HEK293 (cell line): ENCODE results near the gene ZNHIT1.

Source experiments
- CTCF ChIA-PET: fragments of 350-600 bp; formaldehyde crosslinking; extraction: SDS; loops from one replicate; lab custom pipeline; 2021; ENCODE audit warnings: antibody characterized with exemption; lab: Yijun Ruan, JAX
- POLR2A ChIA-PET: fragments of 300-600 bp; formaldehyde crosslinking; extraction: SDS; loops from one replicate; lab custom pipeline; 2020; ENCODE audit warnings: antibody characterized with exemption, inconsistent platforms; lab: Yijun Ruan, JAX
- H3K27ac ChIP-seq: fragments of 200-500 bp; sonication (Bioruptor generic); 2 replicates; pipeline ENCODE4 v1.5.1; 2014; ENCODE audit warnings: low read depth, low read length, control low read depth, inconsistent platforms; ENCODE audit errors: extremely low read depth
- H3K36me3 ChIP-seq, 2 experiments: fragments of 200-500 bp in 1 of 2; sonication (Bioruptor generic) in 1 of 2; 1 replicate in 1 of 2; 2 replicates in 1 of 2; pipeline ENCODE4 v1.5.1; 2014 to 2017; ENCODE audit warnings: inconsistent platforms in 2 of 2, low read length in 2 of 2; ENCODE audit not compliant: control insufficient read depth in 2 of 2, insufficient read depth in 1 of 2
- H3K4me1 ChIP-seq: fragments of 200-500 bp; sonication (Bioruptor generic); 2 replicates; pipeline ENCODE4 v1.5.1; 2014; ENCODE audit warnings: mild to moderate bottlenecking, low read length, inconsistent platforms; ENCODE audit not compliant: control insufficient read depth, insufficient read depth
- H3K4me3 ChIP-seq: 2 replicates; pipeline ENCODE4 v1.5.1; 2011; ENCODE audit warnings: low read depth, mild to moderate bottlenecking, control low read depth, low read length, moderate library complexity
- H3K9me3 ChIP-seq: fragments of 200-500 bp; sonication (Bioruptor generic); 2 replicates; pipeline ENCODE4 v1.5.1; 2014; ENCODE audit warnings: low read depth, low read length, inconsistent platforms; ENCODE audit not compliant: control insufficient read depth, insufficient read depth
- HOXC10 ChIP-seq: sonication (generic); formaldehyde crosslinking; IDR thresholded peaks from 2 replicates; pipeline ENCODE4 v1.8.1; 2023; ENCODE audit warnings: mild to moderate bottlenecking, missing genetic modification reagents
- KLF10 ChIP-seq: fragments of 450-650 bp; IDR thresholded peaks from 2 replicates; pipeline ENCODE4 v1.5.1; 2018; ENCODE audit warnings: missing biosample characterization, mild to moderate bottlenecking, missing genetic modification characterization
- KLF16 ChIP-seq: fragments of 450-650 bp; formaldehyde crosslinking; IDR thresholded peaks from 2 replicates; pipeline ENCODE4 v1.5.1; 2017; ENCODE audit warnings: missing biosample characterization, missing genetic modification characterization
- KLF7 ChIP-seq: fragments of 450-650 bp; formaldehyde crosslinking; IDR thresholded peaks from 2 replicates; pipeline ENCODE4 v1.5.1; 2016; ENCODE audit warnings: missing biosample characterization, missing genetic modification characterization, borderline replicate concordance
- KLF8 ChIP-seq: fragments of 450-650 bp; formaldehyde crosslinking; IDR thresholded peaks from 2 replicates; pipeline ENCODE4 v1.5.1; 2016; ENCODE audit warnings: missing biosample characterization, missing genetic modification characterization
- ZFP41 ChIP-seq: fragments of 450-650 bp; formaldehyde crosslinking; IDR thresholded peaks from 2 replicates; pipeline ENCODE4 v1.5.1; 2016; ENCODE audit warnings: missing biosample characterization, missing genetic modification characterization, borderline replicate concordance
- ZNF133 ChIP-seq: fragments of 450-650 bp; formaldehyde crosslinking; IDR thresholded peaks from 2 replicates; pipeline ENCODE4 v1.5.1; 2016; ENCODE audit warnings: missing biosample characterization, missing genetic modification characterization
- ZNF169 ChIP-seq: fragments of 450-650 bp; formaldehyde crosslinking; IDR thresholded peaks from 2 replicates; pipeline ENCODE4 v1.5.1; 2016; ENCODE audit warnings: missing biosample characterization, missing genetic modification characterization
- ZNF274 ChIP-seq, 2 experiments: fragments of 200-500 bp in 1 of 2; fragments of 450-650 bp in 1 of 2; sonication (Bioruptor generic) in 1 of 2; formaldehyde crosslinking in 1 of 2; IDR thresholded peaks; 2 replicates each; pipeline versions ENCODE4 v1.5.1 to v1.6.1; 2014 to 2016; ENCODE audit warnings: borderline replicate concordance in 1 of 2, inconsistent platforms in 1 of 2, low read length in 1 of 2, missing biosample characterization in 1 of 2, missing genetic modification characterization in 1 of 2
- ZNF302 ChIP-seq: fragments of 450-650 bp; formaldehyde crosslinking; IDR thresholded peaks from 2 replicates; pipeline ENCODE4 v1.5.1; 2016; ENCODE audit warnings: missing biosample characterization, missing genetic modification characterization, low read depth
- ZNF341 ChIP-seq: fragments of 450-650 bp; formaldehyde crosslinking; IDR thresholded peaks from 2 replicates; pipeline ENCODE4; 2016; ENCODE audit warnings: low read depth, missing biosample characterization, missing genetic modification characterization
- ZNF391 ChIP-seq: fragments of 450-650 bp; formaldehyde crosslinking; IDR thresholded peaks from 2 replicates; pipeline ENCODE4 v1.5.1; 2016; ENCODE audit warnings: low read depth, missing biosample characterization, missing genetic modification characterization, borderline replicate concordance
- ZNF394 ChIP-seq: fragments of 450-650 bp; formaldehyde crosslinking; IDR thresholded peaks from 2 replicates; pipeline ENCODE4 v1.5.1; 2016; ENCODE audit warnings: missing biosample characterization, missing genetic modification characterization, mild to moderate bottlenecking, moderate library complexity, borderline replicate concordance
- ZNF510 ChIP-seq: fragments of 450-650 bp; formaldehyde crosslinking; IDR thresholded peaks from 2 replicates; pipeline ENCODE4 v1.5.1; 2018; ENCODE audit warnings: mild to moderate bottlenecking, missing genetic modification characterization, missing biosample characterization; ENCODE audit not compliant: insufficient replicate concordance
- ZNF560 ChIP-seq: fragments of 450-650 bp; formaldehyde crosslinking; IDR thresholded peaks from 2 replicates; pipeline ENCODE4 v1.5.1; 2017; ENCODE audit warnings: missing biosample characterization, missing genetic modification characterization, borderline replicate concordance
- ZNF561 ChIP-seq: fragments of 450-650 bp; IDR thresholded peaks from 2 replicates; pipeline ENCODE4 v1.5.1; 2018; ENCODE audit warnings: missing biosample characterization, missing genetic modification characterization, borderline replicate concordance
- ZNF585B ChIP-seq: fragments of 450-650 bp; formaldehyde crosslinking; IDR thresholded peaks from 2 replicates; pipeline ENCODE4 v1.5.1; 2016; ENCODE audit warnings: missing biosample characterization, missing genetic modification characterization
- ZNF600 ChIP-seq: fragments of 450-650 bp; formaldehyde crosslinking; IDR thresholded peaks from 2 replicates; pipeline ENCODE4 v1.5.1; 2016; ENCODE audit warnings: missing biosample characterization, missing genetic modification characterization
- ZNF791 ChIP-seq: fragments of 450-650 bp; formaldehyde crosslinking; IDR thresholded peaks from 2 replicates; pipeline ENCODE4 v1.5.1; 2016; ENCODE audit warnings: missing biosample characterization, missing genetic modification characterization
- TF ChIP-seq, protein P1 (sequence below): fragments of 450-650 bp; formaldehyde crosslinking; IDR thresholded peaks from 2 replicates; pipeline ENCODE4 v1.5.1; 2016; ENCODE audit warnings: missing biosample characterization, missing genetic modification characterization
- TF ChIP-seq, protein P2 (sequence below): fragments of 450-650 bp; formaldehyde crosslinking; IDR thresholded peaks from 2 replicates; pipeline ENCODE4 v1.5.1; 2016; ENCODE audit warnings: missing biosample characterization, missing genetic modification characterization
- TF ChIP-seq, protein P3 (sequence below): fragments of 450-650 bp; formaldehyde crosslinking; IDR thresholded peaks from 2 replicates; pipeline ENCODE4 v1.5.1; 2016; ENCODE audit warnings: missing biosample characterization, missing genetic modification characterization
- TF ChIP-seq, protein P4 (sequence below): fragments of 450-650 bp; formaldehyde crosslinking; IDR thresholded peaks from 2 replicates; pipeline ENCODE4 v1.5.1; 2016; ENCODE audit warnings: missing biosample characterization, missing genetic modification characterization
- TF ChIP-seq, protein P5 (sequence below): fragments of 450-650 bp; formaldehyde crosslinking; IDR thresholded peaks from 2 replicates; pipeline ENCODE4 v1.5.1; 2016; ENCODE audit warnings: missing biosample characterization, missing genetic modification characterization, low read depth
- TF ChIP-seq, protein P6 (sequence below): fragments of 450-650 bp; formaldehyde crosslinking; IDR thresholded peaks from 2 replicates; pipeline ENCODE4 v1.5.1; 2016; ENCODE audit warnings: missing biosample characterization, missing genetic modification characterization

The ZNHIT1 gene

DNA sequence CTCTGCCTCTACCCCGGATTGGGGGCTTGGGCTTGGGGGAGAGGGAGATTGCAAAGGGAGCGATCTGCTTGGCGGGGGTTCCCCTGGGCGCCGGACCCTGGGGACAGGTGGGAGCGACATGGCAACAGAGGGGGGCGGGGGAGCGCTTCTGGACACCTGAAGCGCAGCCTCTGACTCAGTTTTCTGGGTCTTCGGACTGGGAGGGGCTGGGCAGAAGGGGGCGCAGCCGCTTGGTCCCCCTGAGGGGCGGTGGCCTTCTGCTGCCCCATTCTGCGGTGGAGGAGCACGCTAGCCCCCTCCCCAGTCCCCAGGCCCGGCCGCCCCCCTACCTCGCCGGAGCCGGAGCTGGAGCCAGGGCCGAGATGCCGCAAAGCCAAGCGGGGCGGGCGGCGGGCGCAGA, 38.3 kb upstream of the ZNHIT1 start:
- no peak overlapping the region for H3K27ac ChIP-seq
- POLR2A ChIA-PET: no interaction called here
- TF ChIP-seq ZNF302 (no peak), ZNF391 (tag by site-specific recombination) (no peak), ZNF394 (no peak)
- TF ChIP-seq, protein P1, sequence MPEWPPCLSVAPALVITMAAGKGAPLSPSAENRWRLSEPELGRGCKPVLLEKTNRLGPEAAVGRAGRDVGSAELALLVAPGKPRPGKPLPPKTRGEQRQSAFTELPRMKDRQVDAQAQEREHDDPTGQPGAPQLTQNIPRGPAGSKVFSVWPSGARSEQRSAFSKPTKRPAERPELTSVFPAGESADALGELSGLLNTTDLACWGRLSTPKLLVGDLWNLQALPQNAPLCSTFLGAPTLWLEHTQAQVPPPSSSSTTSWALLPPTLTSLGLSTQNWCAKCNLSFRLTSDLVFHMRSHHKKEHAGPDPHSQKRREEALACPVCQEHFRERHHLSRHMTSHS (tag by site-specific recombination): no peak
- TF ChIP-seq, protein P2, sequence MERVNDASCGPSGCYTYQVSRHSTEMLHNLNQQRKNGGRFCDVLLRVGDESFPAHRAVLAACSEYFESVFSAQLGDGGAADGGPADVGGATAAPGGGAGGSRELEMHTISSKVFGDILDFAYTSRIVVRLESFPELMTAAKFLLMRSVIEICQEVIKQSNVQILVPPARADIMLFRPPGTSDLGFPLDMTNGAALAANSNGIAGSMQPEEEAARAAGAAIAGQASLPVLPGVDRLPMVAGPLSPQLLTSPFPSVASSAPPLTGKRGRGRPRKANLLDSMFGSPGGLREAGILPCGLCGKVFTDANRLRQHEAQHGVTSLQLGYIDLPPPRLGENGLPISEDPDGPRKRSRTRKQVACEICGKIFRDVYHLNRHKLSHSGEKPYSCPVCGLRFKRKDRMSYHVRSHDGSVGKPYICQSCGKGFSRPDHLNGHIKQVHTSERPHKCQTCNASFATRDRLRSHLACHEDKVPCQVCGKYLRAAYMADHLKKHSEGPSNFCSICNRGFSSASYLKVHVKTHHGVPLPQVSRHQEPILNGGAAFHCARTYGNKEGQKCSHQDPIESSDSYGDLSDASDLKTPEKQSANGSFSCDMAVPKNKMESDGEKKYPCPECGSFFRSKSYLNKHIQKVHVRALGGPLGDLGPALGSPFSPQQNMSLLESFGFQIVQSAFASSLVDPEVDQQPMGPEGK: no peak
- TF ChIP-seq, protein P3, sequence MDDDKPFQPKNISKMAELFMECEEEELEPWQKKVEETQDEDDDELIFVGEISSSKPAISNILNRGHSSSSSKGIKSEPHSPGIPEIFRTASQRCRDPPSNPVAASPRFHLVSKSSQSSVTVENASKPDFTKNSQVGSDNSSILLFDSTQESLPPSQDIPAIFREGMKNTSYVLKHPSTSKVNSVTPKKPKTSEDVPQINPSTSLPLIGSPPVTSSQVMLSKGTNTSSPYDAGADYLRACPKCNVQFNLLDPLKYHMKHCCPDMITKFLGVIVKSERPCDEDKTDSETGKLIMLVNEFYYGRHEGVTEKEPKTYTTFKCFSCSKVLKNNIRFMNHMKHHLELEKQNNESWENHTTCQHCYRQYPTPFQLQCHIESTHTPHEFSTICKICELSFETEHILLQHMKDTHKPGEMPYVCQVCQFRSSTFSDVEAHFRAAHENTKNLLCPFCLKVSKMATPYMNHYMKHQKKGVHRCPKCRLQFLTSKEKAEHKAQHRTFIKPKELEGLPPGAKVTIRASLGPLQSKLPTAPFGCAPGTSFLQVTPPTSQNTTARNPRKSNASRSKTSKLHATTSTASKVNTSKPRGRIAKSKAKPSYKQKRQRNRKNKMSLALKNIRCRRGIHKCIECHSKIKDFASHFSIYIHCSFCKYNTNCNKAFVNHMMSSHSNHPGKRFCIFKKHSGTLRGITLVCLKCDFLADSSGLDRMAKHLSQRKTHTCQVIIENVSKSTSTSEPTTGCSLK (tag by site-specific recombination): no peak
- TF ChIP-seq, all 188 proteins: peak for 0
- CTCF ChIA-PET: no interaction called here
- Histone ChIP-seq H3K4me1 (no peaks in the 10 kb centered on the region), H3K4me3 (no peak overlapping the region), H3K9me3 (no peaks in the 10 kb centered on the region), H3K36me3 (no peaks in the 10 kb centered on the region)

DNA sequence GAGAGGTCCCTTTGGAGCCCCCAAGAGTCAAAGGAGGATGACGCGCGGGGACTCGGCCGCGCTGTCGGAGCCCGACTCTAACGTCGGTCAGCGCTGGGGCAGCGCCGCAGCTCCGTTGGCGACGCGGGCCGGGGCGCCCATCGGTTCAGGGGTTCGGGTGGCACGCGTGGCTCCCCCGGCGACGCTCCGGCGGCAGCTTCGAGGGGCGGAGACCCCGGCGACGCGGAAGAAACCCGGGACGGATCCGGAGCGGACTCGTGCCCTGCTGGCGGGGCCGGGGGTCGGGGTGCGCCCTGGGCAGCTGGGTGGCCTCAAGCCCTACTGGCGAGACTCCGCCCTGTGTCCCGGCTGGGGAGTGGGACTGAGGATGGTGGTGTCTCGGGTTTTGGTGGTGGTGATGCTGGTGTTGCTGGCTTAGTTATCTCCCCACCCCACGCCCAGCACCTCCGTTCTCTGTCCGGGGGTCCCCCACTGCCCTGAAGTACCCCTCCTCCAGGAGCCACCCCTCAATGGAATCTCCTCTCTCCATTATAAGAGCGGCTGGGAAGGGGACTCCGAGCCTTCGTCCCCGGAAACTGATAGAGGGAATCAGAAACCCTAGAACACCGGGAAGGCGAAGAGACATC, 37.7 kb upstream of the ZNHIT1 start, which contains the start of gene NAT16:
Gene NAT16, minus strand, starts transcription at position 164 of the 626 bp plus-strand sequence. CDS start 5,486 bp downstream, outside the sequence.
- no peaks in the 10 kb centered on the region for H3K36me3 ChIP-seq
- no peaks in the 10 kb centered on the region for H3K9me3 ChIP-seq
- POLR2A ChIA-PET: no interaction called here
- no peaks in the 10 kb centered on the region for H3K4me1 ChIP-seq
- H3K4me3 ChIP-seq: no peak within 1 kb of the TSS
- no peak within 1 kb of the TSS for H3K27ac ChIP-seq
- CTCF ChIA-PET: no interaction called here
- no peak for TF ChIP-seq ZNF791
- no peak for TF ChIP-seq ZNF560
- no peak for TF ChIP-seq ZNF341 (tag by site-specific recombination)
- no peak for TF ChIP-seq ZNF169
- TF ChIP-seq, protein P4, sequence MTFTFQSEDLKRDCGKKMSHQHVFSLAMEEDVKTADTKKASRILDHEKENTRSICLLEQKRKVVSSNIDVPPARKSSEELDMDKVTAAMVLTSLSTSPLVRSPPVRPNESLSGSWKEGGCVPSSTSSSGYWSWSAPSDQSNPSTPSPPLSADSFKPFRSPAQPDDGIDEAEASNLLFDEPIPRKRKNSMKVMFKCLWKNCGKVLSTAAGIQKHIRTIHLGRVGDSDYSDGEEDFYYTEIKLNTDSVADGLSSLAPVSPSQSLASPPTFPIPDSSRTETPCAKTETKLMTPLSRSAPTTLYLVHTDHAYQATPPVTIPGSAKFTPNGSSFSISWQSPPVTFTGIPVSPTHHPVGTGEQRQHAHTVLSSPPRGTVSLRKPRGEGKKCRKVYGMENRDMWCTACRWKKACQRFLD (tag by site-specific recombination): no peak
- no peak for TF ChIP-seq KLF8 (tag by site-specific recombination)
- no peak for TF ChIP-seq ZNF561 (tag by site-specific recombination)
- no peak for TF ChIP-seq ZNF600 (tag by site-specific recombination)
- no peak for TF ChIP-seq KLF16 (tag by site-specific recombination)
- TF ChIP-seq KLF10 (tag by site-specific recombination): no peak
- no peak for TF ChIP-seq ZNF510 (tag by site-specific recombination)
- TF ChIP-seq, protein P5, sequence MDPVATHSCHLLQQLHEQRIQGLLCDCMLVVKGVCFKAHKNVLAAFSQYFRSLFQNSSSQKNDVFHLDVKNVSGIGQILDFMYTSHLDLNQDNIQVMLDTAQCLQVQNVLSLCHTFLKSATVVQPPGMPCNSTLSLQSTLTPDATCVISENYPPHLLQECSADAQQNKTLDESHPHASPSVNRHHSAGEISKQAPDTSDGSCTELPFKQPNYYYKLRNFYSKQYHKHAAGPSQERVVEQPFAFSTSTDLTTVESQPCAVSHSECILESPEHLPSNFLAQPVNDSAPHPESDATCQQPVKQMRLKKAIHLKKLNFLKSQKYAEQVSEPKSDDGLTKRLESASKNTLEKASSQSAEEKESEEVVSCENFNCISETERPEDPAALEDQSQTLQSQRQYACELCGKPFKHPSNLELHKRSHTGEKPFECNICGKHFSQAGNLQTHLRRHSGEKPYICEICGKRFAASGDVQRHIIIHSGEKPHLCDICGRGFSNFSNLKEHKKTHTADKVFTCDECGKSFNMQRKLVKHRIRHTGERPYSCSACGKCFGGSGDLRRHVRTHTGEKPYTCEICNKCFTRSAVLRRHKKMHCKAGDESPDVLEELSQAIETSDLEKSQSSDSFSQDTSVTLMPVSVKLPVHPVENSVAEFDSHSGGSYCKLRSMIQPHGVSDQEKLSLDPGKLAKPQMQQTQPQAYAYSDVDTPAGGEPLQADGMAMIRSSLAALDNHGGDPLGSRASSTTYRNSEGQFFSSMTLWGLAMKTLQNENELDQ (tag by site-specific recombination): no peak
- no peak for TF ChIP-seq ZFP41 (tag by site-specific recombination)
- TF ChIP-seq ZNF133 (tag by site-specific recombination): no peak
- TF ChIP-seq ZNF585B: no peak
- TF ChIP-seq, protein P6, sequence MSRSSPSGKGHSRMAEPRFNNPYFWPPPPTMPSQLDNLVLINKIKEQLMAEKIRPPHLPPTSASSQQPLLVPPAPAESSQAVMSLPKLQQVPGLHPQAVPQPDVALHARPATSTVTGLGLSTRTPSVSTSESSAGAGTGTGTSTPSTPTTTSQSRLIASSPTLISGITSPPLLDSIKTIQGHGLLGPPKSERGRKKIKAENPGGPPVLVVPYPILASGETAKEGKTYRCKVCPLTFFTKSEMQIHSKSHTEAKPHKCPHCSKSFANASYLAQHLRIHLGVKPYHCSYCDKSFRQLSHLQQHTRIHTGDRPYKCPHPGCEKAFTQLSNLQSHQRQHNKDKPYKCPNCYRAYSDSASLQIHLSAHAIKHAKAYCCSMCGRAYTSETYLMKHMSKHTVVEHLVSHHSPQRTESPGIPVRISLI (tag by site-specific recombination): no peak
- no peak for TF ChIP-seq HOXC10 (CRISPR knock-in tag)
- no peak for TF ChIP-seq KLF7 (tag by site-specific recombination)
- no peak for TF ChIP-seq ZNF274 (IDR thresholded peaks at IDR 0.05; ENCODE audit: low read length)
- TF ChIP-seq ZNF274 (tag by site-specific recombination; IDR thresholded peaks at IDR 0.05; ENCODE audit: borderline replicate concordance): no peak
